SU-DHL-6 (cell line): Measurements from ENCODE around the gene PTTG1IP.

Experiments used
- H2AFZ ChIP-seq: fragments of 200-600 bp; sonication (generic); 2 replicates; pipeline ENCODE4 v1.6.1; 2014; ENCODE audit warnings: low read depth, mild to moderate bottlenecking, moderate library complexity, mixed read lengths, antibody characterized with exemption, low read length; ENCODE audit not compliant: severe bottlenecking
- H3F3A ChIP-seq: fragments of 200-600 bp; shearing (Covaris generic); 2 replicates; pipeline ENCODE4 v1.6.0; 2016; ENCODE audit warnings: antibody characterized with exemption, mild to moderate bottlenecking; ENCODE audit not compliant: insufficient read depth
- H3K27ac ChIP-seq: fragments of 200-600 bp; sonication (generic); 2 replicates; pipeline ENCODE4 v1.5.1; 2016; ENCODE audit warnings: low read depth, mild to moderate bottlenecking, low read length, moderate library complexity, mixed read lengths
- H3K27me3 ChIP-seq: fragments of 200-600 bp; sonication (generic), shearing (Covaris generic); 2 replicates; pipeline ENCODE4 v1.6.0; 2014; ENCODE audit warnings: mild to moderate bottlenecking, low read length
- H3K36me3 ChIP-seq: fragments of 200-600 bp; sonication (generic); 2 replicates; pipeline ENCODE4 v1.6.1; 2014; ENCODE audit warnings: mild to moderate bottlenecking, low read length, mixed read lengths
- H3K4me2 ChIP-seq: fragments of 300-600, 200-600 bp; shearing (Covaris generic), sonication (generic); 2 replicates; pipeline ENCODE4 v1.6.0; 2014; ENCODE audit warnings: low read length, low read depth, mild to moderate bottlenecking; ENCODE audit not compliant: poor library complexity, severe bottlenecking
- H3K4me3 ChIP-seq: fragments of 200-600 bp; sonication (generic); 2 replicates; pipeline ENCODE4 v1.5.1; 2014; ENCODE audit warnings: antibody characterized with exemption, low read length, mild to moderate bottlenecking, mixed read lengths; ENCODE audit not compliant: insufficient read depth, poor library complexity, severe bottlenecking
- H3K79me2 ChIP-seq: fragments of 200-600 bp; sonication (generic); 2 replicates; pipeline ENCODE4 v1.6.1; 2014; ENCODE audit warnings: mild to moderate bottlenecking, low read length, moderate library complexity; ENCODE audit not compliant: insufficient read depth
- H3K9ac ChIP-seq: fragments of 200-600 bp; sonication (generic); 2 replicates; pipeline ENCODE4 v1.7.0; 2014; ENCODE audit warnings: mild to moderate bottlenecking, low read length
- H3K9me2 ChIP-seq: fragments of 200-600 bp; sonication (generic); replicated peaks from 2 replicates; pipeline ENCODE4 v1.6.1; 2014; ENCODE audit warnings: low read length; ENCODE audit not compliant: insufficient read depth
- H3K9me3 ChIP-seq: fragments of 200-600 bp; sonication (generic); 2 replicates; pipeline ENCODE4 v1.6.1; 2014; ENCODE audit warnings: low read length, mixed read lengths; ENCODE audit not compliant: insufficient read depth
- H4K20me1 ChIP-seq: fragments of 200-600 bp; sonication (generic); 2 replicates; pipeline ENCODE4 v1.6.1; 2014; ENCODE audit warnings: low read depth, mild to moderate bottlenecking, antibody characterized with exemption, low read length, moderate library complexity, mixed read lengths
- EZH2phosphoT487 ChIP-seq: fragments of 200-600 bp; sonication (generic), shearing (Covaris generic); conservative IDR thresholded peaks from 2 replicates; pipeline ENCODE4 v1.6.1; 2018; ENCODE audit warnings: mild to moderate bottlenecking, antibody characterized with exemption, low read length, moderate library complexity, mixed read lengths
- TF ChIP-seq, protein P1 (sequence below): fragments of 200-600 bp; sonication (generic); IDR thresholded peaks from one replicate; pipeline ENCODE4 v1.5.1; 2017; ENCODE audit warnings: antibody characterized with exemption, mild to moderate bottlenecking, low read length, moderate library complexity; ENCODE audit not compliant: insufficient read depth, poor library complexity, severe bottlenecking

The PTTG1IP gene

DNA sequence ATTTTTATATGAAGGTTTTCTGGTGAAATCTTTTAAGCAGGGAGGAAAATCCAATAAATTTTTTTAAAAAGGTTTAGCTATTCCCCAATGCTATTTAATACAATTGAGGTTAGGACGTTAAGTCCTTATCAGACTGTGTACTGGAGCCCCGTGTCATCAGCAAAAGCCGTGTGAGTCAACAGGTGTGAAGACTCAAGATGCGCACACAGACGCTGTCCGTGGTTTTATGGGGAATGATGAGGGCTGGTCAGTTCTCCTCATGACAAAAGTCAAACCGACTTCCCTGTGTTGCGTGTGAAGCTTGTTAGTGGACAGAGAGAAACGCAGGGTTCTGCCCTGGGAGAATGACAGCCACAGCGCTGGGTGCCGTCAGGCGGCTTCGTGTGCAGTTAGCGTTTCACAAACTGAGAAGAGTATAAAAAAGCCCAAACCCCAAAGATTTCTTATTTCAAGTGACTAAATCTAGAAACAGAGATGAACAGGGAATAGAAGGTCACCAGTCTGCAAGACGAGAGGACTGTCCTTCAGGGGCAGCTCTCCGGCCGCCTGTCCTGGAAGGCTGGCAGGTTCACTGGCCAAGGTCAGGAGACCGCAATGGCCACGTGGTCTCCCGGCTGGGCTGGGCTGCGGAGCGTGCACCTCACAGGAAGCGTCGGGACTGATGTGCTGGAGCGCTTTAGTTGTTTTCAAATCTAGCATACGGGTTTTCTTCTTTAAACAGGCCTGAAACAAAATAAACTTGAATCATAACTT is 22.4 kb downstream of the PTTG1IP start:
- H4K20me1 ChIP-seq: no peaks in the 10 kb centered on the region
- TF ChIP-seq EZH2phosphoT487: no peak
- TF ChIP-seq, protein P1, sequence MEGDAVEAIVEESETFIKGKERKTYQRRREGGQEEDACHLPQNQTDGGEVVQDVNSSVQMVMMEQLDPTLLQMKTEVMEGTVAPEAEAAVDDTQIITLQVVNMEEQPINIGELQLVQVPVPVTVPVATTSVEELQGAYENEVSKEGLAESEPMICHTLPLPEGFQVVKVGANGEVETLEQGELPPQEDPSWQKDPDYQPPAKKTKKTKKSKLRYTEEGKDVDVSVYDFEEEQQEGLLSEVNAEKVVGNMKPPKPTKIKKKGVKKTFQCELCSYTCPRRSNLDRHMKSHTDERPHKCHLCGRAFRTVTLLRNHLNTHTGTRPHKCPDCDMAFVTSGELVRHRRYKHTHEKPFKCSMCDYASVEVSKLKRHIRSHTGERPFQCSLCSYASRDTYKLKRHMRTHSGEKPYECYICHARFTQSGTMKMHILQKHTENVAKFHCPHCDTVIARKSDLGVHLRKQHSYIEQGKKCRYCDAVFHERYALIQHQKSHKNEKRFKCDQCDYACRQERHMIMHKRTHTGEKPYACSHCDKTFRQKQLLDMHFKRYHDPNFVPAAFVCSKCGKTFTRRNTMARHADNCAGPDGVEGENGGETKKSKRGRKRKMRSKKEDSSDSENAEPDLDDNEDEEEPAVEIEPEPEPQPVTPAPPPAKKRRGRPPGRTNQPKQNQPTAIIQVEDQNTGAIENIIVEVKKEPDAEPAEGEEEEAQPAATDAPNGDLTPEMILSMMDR: no peak
- H3K4me2 ChIP-seq: no peak overlapping the region
- no peak overlapping the region for H3K9ac ChIP-seq
- H3K4me3 ChIP-seq: no peak overlapping the region
- H3K79me2 ChIP-seq: no peaks in the 10 kb centered on the region
- no peak overlapping the region for H3K27ac ChIP-seq
- H3K9me3 ChIP-seq: no peaks in the 10 kb centered on the region
- H2AFZ ChIP-seq: no peak overlapping the region
- H3K9me2 ChIP-seq: no peaks in the 10 kb centered on the region
- H3K36me3 ChIP-seq: peaks cover 5% of the 10 kb centered on the region; the same call in 1 of the 2 replicates
- H3K27me3 ChIP-seq: no peaks in the 10 kb centered on the region
- no peaks in the 10 kb centered on the region for H3F3A ChIP-seq

DNA sequence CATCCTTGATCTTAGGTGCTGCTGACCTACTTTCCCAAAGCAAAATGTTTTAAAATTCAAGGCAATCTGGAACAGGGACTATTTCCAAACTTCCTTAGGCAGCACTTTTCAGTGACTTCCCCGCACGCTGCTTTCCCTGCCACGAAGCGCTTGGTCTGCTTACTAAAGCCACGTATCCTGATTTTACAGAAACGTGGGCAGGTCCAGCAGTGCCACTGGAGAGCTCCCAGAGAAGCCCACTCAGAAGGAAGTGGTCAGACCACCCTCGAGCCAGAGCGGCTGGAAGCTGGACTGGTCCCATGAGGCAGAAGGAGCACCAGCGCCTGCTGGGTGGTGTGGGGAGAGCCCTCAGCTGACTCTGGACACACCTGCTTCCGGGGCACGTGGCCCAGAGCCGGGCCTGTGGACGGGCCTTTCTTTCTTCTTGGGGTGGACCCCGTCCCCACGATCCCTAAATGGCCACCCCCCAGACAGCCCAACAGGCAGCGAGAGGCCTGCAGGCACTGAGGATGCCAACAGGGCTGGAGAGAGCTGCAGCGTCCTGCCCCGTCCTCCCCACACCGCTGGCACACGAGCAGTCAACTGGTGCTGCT is 23.2 kb downstream of the PTTG1IP start:
- Histone ChIP-seq H3K36me3 (peaks cover 5% of the 10 kb centered on the region; the same call in 1 of the 2 replicates), H3K27ac (no peak overlapping the region), H3K4me2 (no peak overlapping the region), H3F3A (no peaks in the 10 kb centered on the region), H2AFZ (no peak overlapping the region), H3K4me3 (no peak overlapping the region), H4K20me1 (no peaks in the 10 kb centered on the region), H3K9me2 (no peaks in the 10 kb centered on the region), H3K79me2 (no peaks in the 10 kb centered on the region), H3K9ac (no peak overlapping the region), H3K27me3 (no peaks in the 10 kb centered on the region), H3K9me3 (no peaks in the 10 kb centered on the region)
- TF ChIP-seq, protein P1: no peak
- TF ChIP-seq EZH2phosphoT487: no peak

DNA sequence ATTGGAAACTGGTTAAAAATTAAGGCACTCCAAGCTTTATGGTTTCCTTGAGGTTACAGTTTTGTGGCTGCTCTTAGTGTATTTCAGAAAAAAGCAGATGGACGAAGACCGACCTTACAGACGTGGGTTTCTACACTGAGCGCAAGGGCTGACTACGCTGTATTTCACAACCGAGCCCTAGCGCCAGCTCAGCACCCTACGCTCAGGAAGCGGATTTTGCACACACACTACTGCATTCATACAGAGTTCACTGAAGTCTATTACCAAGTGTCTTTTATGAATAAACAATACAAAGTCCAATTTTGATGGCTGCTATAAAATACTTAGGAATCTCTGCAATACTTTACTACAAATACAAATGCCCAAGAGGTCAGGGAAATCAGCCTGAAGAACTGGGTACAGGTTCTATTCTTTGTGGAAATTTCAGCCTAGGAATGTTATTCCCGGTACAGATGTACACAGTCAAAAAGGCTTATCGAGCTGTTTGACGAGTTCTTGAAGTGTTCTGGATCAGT is 23.8 kb downstream of the PTTG1IP start:
- H3K27me3 ChIP-seq: no peaks in the 10 kb centered on the region
- H3K9me3 ChIP-seq: no peaks in the 10 kb centered on the region
- no peak overlapping the region for H2AFZ ChIP-seq
- H3K9ac ChIP-seq: no peak overlapping the region
- H3K36me3 ChIP-seq: peaks cover 5% of the 10 kb centered on the region; the same call in 1 of the 2 replicates
- H3K4me3 ChIP-seq: no peak overlapping the region
- H3F3A ChIP-seq: no peaks in the 10 kb centered on the region
- no peak overlapping the region for H3K4me2 ChIP-seq
- H3K79me2 ChIP-seq: no peaks in the 10 kb centered on the region
- no peak for TF ChIP-seq EZH2phosphoT487
- TF ChIP-seq, protein P1: no peak
- H3K9me2 ChIP-seq: no peaks in the 10 kb centered on the region
- H4K20me1 ChIP-seq: no peaks in the 10 kb centered on the region
- no peak overlapping the region for H3K27ac ChIP-seq
